Mucosa of descending colon (tissue), 3 donors: ENCODE data around the gene DPH2. TPM values are rescaled to one million over a fixed set of nuclear protein-coding genes. Genes with fewer than 3 reads are reported as not detected.

ENCODE experiments used
- ATAC-seq: fragments of 200-7000 bp; cut with Tn5 transposase; one replicate; pipeline ENCODE4 v1.9.1; 2020; ENCODE audit warnings: mild to moderate bottlenecking, moderate library complexity
- DNase-seq, 3 donors: peaks; one replicate each; pipeline ENCODE4 v3.0.0-alpha.2; 2020
- H3K36me3 ChIP-seq: fragments of 200-600 bp; one replicate; pipeline ENCODE4 v1.8.0; 2021; ENCODE audit warnings: low read depth, mild to moderate bottlenecking
- H3K4me1 ChIP-seq: fragments of 200-600 bp; one replicate; pipeline ENCODE4 v1.8.0; 2021; ENCODE audit warnings: low read depth, mild to moderate bottlenecking
- H3K4me3 ChIP-seq: fragments of 200-600 bp; one replicate; pipeline ENCODE4 v1.8.0; 2021; ENCODE audit warnings: mild to moderate bottlenecking
- H3K9me3 ChIP-seq: fragments of 200-600 bp; one replicate; pipeline ENCODE4 v1.8.0; 2021; ENCODE audit warnings: mild to moderate bottlenecking
- intact Hi-C, 2 donors: fragments of 100-400 bp; cut with DNase I in 1 of 2; cut with micrococcal nuclease in 1 of 2; formaldehyde crosslinking; loops; one replicate each; pipeline versions ENCODE4 v1.11.0 to v1.11.1; 2022; cut with DNase I, micrococcal nuclease
- total RNA-seq, 3 donors: library from RNA; stranded (reverse); fragmentation: NEBNext Ultra II Directional in 2 of 3; extraction: Animal tissue kit (Norgen Biotek cat#: 25700) in 2 of 3; gene quantifications; one replicate each; pipeline versions ENCODE4 v1.2.1 to v1.2.4, GENCODE V29; 2021 to 2023
- TF ChIP-seq, protein P1 (sequence below): fragments of 200-600 bp; IDR thresholded peaks from one replicate; pipeline ENCODE4 v1.8.0; 2022; ENCODE audit warnings: antibody characterized with exemption, mild to moderate bottlenecking
- donor health status: DM: no; HTN: no; CAD: no; lungs with moderate emphysema.
- donor health status: DM: no; HTN: no; CAD: no.
- donor health status: DM: no; HTN: yes; CAD: no.

The DPH2 gene
- total RNA-seq, 3 donors from 2014 or later, result 16.5 to 23.3 (median 17.9) TPM

DNA sequence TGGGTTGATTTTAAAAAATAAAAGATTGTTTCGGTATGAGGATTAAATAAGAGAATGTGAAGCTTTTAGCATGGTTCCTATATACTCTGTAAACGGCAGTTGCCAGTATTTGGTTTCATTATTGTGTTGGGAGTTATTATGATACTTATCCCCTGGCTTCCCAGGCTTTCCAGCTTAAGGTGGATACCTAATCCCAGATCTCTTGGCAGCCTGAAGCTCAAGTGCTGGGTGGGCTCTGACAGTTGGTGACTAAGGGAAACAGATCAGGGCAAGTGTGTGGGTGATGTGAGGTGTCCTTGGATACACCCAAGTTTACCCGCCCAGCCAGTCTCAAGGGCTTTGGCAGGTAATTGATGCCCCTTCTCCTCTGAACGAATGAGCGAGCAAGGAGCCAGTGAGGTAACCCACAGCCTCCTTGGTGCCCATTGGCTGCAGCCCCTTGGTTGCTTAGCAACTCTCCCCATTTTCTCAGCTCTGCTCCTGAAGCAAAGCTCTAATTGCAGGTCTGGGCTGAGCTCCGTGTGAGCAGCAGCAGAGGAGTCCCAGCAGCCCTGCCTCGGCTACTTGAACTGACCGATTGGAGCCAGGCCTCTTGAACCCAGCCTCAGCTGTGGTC lies 17.0 kb upstream of the DPH2 start:
- Histone ChIP-seq H3K9me3 (no peaks in the 10 kb centered on the region), H3K4me3 (no peak overlapping the region), H3K4me1 (peaks cover 4% of the 10 kb centered on the region), H3K36me3 (no peaks in the 10 kb centered on the region)
- intact Hi-C loops, result no loop called here
- no peak for ATAC-seq
- TF ChIP-seq, protein P1, sequence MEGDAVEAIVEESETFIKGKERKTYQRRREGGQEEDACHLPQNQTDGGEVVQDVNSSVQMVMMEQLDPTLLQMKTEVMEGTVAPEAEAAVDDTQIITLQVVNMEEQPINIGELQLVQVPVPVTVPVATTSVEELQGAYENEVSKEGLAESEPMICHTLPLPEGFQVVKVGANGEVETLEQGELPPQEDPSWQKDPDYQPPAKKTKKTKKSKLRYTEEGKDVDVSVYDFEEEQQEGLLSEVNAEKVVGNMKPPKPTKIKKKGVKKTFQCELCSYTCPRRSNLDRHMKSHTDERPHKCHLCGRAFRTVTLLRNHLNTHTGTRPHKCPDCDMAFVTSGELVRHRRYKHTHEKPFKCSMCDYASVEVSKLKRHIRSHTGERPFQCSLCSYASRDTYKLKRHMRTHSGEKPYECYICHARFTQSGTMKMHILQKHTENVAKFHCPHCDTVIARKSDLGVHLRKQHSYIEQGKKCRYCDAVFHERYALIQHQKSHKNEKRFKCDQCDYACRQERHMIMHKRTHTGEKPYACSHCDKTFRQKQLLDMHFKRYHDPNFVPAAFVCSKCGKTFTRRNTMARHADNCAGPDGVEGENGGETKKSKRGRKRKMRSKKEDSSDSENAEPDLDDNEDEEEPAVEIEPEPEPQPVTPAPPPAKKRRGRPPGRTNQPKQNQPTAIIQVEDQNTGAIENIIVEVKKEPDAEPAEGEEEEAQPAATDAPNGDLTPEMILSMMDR, result no peak
- no peak for DNase-seq

DNA sequence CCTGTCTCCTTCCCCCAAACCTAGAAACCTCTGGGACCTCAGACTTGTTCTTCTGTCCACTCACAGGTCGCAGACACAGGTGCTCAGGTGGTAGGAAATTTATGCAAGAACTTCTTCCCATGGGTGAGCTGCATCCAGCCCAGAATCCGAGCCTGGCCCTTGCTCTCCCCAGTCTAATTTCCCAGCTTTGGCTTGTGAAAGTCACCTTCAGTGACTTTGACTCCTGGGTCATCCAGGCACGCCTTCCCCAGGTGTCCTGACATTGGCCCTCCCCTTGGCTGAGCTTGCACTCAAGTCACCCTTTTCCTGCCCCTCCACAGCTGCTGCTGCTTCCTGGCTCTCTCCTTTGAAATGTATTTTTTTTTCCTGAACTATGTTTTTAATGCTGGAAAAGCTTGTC lies 16.4 kb upstream of the DPH2 start:
- intact Hi-C loops, result no loop called here
- Histone ChIP-seq H3K9me3 (no peaks in the 10 kb centered on the region), H3K4me1 (no peaks in the 10 kb centered on the region), H3K36me3 (no peaks in the 10 kb centered on the region), H3K4me3 (no peak overlapping the region)
- ATAC-seq (no peak), DNase-seq (no peak)
- TF ChIP-seq, protein P1, result no peak

DNA sequence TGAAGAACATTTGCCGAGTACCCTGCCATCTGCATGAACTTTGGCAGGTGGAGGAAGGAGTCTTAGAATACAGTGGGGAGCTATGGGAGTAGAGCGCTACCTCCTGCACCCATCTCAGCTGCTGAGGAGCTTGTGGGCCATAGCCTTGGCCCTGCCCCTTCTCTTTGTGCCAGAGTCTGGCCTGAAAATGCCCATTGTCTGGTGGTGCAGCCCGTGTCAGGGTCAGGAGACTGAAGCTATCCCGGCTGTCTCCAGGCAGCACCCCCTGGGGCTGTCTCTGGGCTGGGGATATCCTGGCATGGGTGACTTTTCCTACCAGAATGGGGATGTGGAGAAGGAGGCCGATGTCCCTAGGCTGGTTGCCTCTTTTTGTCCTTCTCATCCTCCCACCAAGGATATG lies 15.8 kb upstream of the DPH2 start:
- ATAC-seq (no peak), DNase-seq (no peak)
- no peaks in the 10 kb centered on the region for H3K36me3 ChIP-seq
- intact Hi-C loops, result no loop called here
- TF ChIP-seq, protein P1, result no peak
- no peaks in the 10 kb centered on the region for H3K4me1 ChIP-seq
- no peak overlapping the region for H3K4me3 ChIP-seq
- no peaks in the 10 kb centered on the region for H3K9me3 ChIP-seq

DNA sequence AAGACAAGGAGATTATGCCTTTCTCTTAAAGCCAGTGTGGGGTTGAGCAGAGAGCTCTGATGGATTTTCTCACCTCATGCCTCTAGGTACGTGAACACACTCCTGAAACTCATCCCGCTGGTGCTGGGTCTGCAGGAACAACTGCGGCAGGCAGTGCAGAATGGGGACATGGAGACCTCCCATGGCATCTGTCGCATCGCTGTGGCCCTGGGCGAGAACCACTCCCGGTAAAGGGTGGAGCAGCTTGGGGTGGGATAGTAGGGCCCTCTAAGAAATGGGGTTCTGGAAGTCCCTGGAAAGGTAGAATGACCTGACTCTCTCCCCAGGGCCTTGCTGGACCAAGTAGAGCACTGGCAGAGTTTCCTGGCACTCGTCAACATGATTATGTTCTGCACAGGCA lies 13.6 kb upstream of the DPH2 start:
- no peaks in the 10 kb centered on the region for H3K36me3 ChIP-seq
- TF ChIP-seq, protein P1, result no peak

DNA sequence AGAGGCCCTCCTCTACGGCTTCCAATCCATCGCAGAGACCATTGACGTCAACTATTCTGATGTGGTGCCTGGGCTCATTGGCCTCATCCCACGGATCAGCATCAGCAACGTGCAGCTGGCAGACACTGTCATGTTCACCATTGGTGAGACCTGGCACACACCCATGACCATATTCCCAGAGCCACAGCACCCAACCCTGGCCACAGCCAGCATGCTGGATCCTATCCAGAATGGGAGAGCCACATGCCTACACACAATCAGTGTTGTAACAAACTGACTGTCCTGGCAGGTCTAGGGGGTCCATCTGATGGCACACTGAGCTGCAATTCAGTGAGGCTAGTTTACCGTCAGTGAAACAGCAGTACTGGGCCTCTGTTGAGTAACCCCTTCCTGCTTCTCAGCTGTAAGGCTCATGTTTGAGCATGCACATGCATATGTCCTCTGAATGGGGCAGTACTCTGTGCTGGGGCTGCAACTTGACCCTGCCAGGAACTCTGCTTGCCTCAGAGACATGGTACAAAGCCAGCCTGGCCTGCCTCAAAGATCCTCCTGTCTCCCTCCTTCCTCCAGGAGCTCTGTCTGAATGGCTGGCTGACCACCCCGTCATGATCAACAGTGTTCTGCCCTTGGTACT lies 12.3 kb upstream of the DPH2 start:
- ATAC-seq, result no peak
- Histone ChIP-seq H3K4me1 (no peaks in the 10 kb centered on the region), H3K9me3 (no peaks in the 10 kb centered on the region), H3K36me3 (no peaks in the 10 kb centered on the region), H3K4me3 (no peak overlapping the region)
- TF ChIP-seq, protein P1, result no peak
- intact Hi-C loops, result no loop called here
- no peak for DNase-seq

More for the DNA sequence above, 13.6 kb upstream of the DPH2 start:
- Histone ChIP-seq H3K4me1 (no peaks in the 10 kb centered on the region), H3K9me3 (no peaks in the 10 kb centered on the region), H3K4me3 (no peak overlapping the region)
- intact Hi-C loops, result no loop called here
- DNase-seq, result no peak
- no peak for ATAC-seq
